HEK293T (cell line): ENCODE data around the gene CCSAP.

Experiments
- BHLHE40 ChIP-seq: fragments of 450-650 bp; IDR thresholded peaks from 2 replicates; pipeline ENCODE4 v1.6.1; 2016; ENCODE audit warnings: mild to moderate bottlenecking, moderate library complexity, borderline replicate concordance
- ELF4 ChIP-seq: fragments of 450-650 bp; IDR thresholded peaks from 2 replicates; pipeline ENCODE4 v1.6.1; 2017; ENCODE audit warnings: antibody characterized with exemption
- FOXM1 ChIP-seq: fragments of 450-650 bp; IDR thresholded peaks from 2 replicates; pipeline ENCODE4 v1.6.1; 2017; ENCODE audit warnings: mild to moderate bottlenecking, borderline replicate concordance
- ZNF384 ChIP-seq: fragments of 450-650 bp; IDR thresholded peaks from 2 replicates; pipeline ENCODE4 v1.6.1; 2016

GRCh38 chr1:229349463-229350385, 6.9 kb upstream of the CCSAP start:
- no peak for TF ChIP-seq FOXM1
- no peak for TF ChIP-seq ZNF384
- no peak for TF ChIP-seq BHLHE40
- TF ChIP-seq ELF4 = no peak
